Activated CD8-positive, alpha-beta memory T cell treated with anti-CD3 and anti-CD28 coated beads, Interleukin-2, amount 50 U/mL, for 24 hours (primary cell): ENCODE results near the gene ASB8.
"Not testable (repeated sequence)": the region's sequence is repeated elsewhere in the genome, so short reads cannot be mapped to it uniquely, and the experiment has no call there.

ENCODE experiments used
- DNase-seq: peaks from one replicate; pipeline ENCODE4 v3.0.0-alpha.2; 2020; ENCODE audit errors: extremely low read depth

Gene ASB8

GRCh38 chr12:48142818-48143674, 14.3 kb downstream of the ASB8 start:
- no peak for DNase-seq

GRCh38 chr12:48135027-48135426, 22.3 kb downstream of the ASB8 start:
- DNase-seq, result no peak

- no peak for DNase-seq
Observed at GRCh38 chr12:48132826-48133225, 24.5 kb downstream of the ASB8 start.

- no peak for DNase-seq
Observed at GRCh38 chr12:48131517-48131916, 25.8 kb downstream of the ASB8 start.

- DNase-seq, result no peak
Observed at GRCh38 chr12:48129376-48129775, 27.9 kb downstream of the ASB8 start.

GRCh38 chr12:48128800-48129199, 28.5 kb downstream of the ASB8 start:
- DNase-seq, result no peak

- DNase-seq, result no peak
Observed at GRCh38 chr12:48126953-48127630, 30.2 kb downstream of the ASB8 start.

GRCh38 chr12:48125985-48126384, 31.3 kb downstream of the ASB8 start:
- no peak for DNase-seq

GRCh38 chr12:48125542-48125941, 31.8 kb downstream of the ASB8 start:
- not testable (repeated sequence) for DNase-seq

- DNase-seq, result no peak
Observed at GRCh38 chr12:48123169-48123568, 34.1 kb downstream of the ASB8 start.

- DNase-seq, result no peak
Observed at GRCh38 chr12:48122065-48122834, 35.1 kb downstream of the ASB8 start.

- no peak for DNase-seq
Observed at GRCh38 chr12:48121522-48121921, 35.8 kb downstream of the ASB8 start.

- no peak for DNase-seq
Observed at GRCh38 chr12:48119834-48120195, 37.5 kb downstream of the ASB8 start.

GRCh38 chr12:48119078-48119833, 38.1 kb downstream of the ASB8 start, which contains the start of gene PFKM:
PFKM (plus strand) TSS chr12:48119364; CDS start chr12:48122775, 3,411 bp downstream.
- no peak for DNase-seq

GRCh38 chr12:48118284-48118871, 38.9 kb downstream of the ASB8 start:
- no peak for DNase-seq

GRCh38 chr12:48115957-48116356, 41.4 kb downstream of the ASB8 start:
- no peak for DNase-seq

GRCh38 chr12:48111312-48111693, 46.0 kb downstream of the ASB8 start:
- not testable (repeated sequence) for DNase-seq

- no peak for DNase-seq
Observed at GRCh38 chr12:48110691-48111311, 46.5 kb downstream of the ASB8 start.

- DNase-seq, result no peak
Observed at GRCh38 chr12:48109424-48109823, 47.9 kb downstream of the ASB8 start.

- DNase-seq, result no peak
Observed at GRCh38 chr12:48106681-48107613, 50.4 kb downstream of the ASB8 start.
